Right ventricle myocardium inferior (tissue), 1 donor: ENCODE measurements around the gene CHD3. TPM values are rescaled to one million over a fixed set of nuclear protein-coding genes. Genes with fewer than 3 reads are reported as not detected.

ENCODE experiments used
- ATAC-seq: fragments of 200-7000 bp; cut with Tn5 transposase; one replicate; pipeline ENCODE4 v1.9.1; 2020; ENCODE audit warnings: mild to moderate bottlenecking, moderate library complexity
- DNase-seq: peaks from one replicate; pipeline ENCODE4 v3.0.0; 2021; ENCODE audit errors: missing footprints
- intact Hi-C: fragments of 100-400 bp; cut with DNase I; formaldehyde crosslinking; loops from one replicate; pipeline ENCODE4 v1.11.0; 2022
- total RNA-seq: library from RNA; stranded (reverse); fragmentation: NEBNext Ultra II Directional; extraction: Animal tissue kit (Norgen Biotek cat#: 25700); gene quantifications from one replicate; pipeline ENCODE4 v1.2.1, GENCODE V29; 2021
- donor health status: DM: no; HTN: yes; CAD: no; lungs with severe emphysema.

CHD3 gene
- total RNA-seq, 1 donor from 2014 or later: 18.0 TPM

GRCh38 chr17:7915179-7915610 is 26.6 kb downstream of the CHD3 start:
- ATAC-seq: peak; percentile 1
- intact Hi-C loops: loop anchor here (2.0 kb wide), 1 partner anchor 26 kb away; the partner anchor contains the start of gene CHD3
- DNase-seq: no peak

- intact Hi-C loops: loop anchor here (2.0 kb wide), 1 partner anchor 27 kb away; the partner anchor contains the start of gene CHD3
- peak; percentile 91 for ATAC-seq
- peak; percentile 96 for DNase-seq
Measured at GRCh38 chr17:7915611-7916384, 27.2 kb downstream of the CHD3 start, which contains the start of gene RNF227. Gene RNF227 (minus strand): TSS chr17:7916289. CDS start chr17:7916195, 94 bp downstream.

DNA sequence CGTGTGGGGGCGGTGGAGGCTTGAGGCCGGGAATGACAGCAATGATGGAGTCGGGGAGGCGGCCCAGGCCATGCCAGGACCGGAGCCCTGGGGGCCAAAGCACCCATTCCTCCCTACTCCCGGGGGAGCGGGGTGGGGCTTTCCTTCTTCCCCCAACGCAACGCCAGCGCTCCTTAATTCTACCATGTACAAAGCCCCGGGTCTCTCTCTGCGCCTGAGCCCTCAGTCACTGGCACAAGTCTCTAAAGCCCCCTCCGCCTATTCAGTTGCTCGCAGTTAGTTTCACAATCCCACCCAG is 27.7 kb downstream of the CHD3 start:
- ATAC-seq (no peak), DNase-seq (no peak)
- intact Hi-C loops: no loop called here

- DNase-seq (no peak), ATAC-seq (no peak)
- intact Hi-C loops: no loop called here
Measured at GRCh38 chr17:7916808-7917207, 28.2 kb downstream of the CHD3 start.

- ATAC-seq: no peak
Measured at GRCh38 chr17:7922269-7922844, 33.8 kb downstream of the CHD3 start.

DNA sequence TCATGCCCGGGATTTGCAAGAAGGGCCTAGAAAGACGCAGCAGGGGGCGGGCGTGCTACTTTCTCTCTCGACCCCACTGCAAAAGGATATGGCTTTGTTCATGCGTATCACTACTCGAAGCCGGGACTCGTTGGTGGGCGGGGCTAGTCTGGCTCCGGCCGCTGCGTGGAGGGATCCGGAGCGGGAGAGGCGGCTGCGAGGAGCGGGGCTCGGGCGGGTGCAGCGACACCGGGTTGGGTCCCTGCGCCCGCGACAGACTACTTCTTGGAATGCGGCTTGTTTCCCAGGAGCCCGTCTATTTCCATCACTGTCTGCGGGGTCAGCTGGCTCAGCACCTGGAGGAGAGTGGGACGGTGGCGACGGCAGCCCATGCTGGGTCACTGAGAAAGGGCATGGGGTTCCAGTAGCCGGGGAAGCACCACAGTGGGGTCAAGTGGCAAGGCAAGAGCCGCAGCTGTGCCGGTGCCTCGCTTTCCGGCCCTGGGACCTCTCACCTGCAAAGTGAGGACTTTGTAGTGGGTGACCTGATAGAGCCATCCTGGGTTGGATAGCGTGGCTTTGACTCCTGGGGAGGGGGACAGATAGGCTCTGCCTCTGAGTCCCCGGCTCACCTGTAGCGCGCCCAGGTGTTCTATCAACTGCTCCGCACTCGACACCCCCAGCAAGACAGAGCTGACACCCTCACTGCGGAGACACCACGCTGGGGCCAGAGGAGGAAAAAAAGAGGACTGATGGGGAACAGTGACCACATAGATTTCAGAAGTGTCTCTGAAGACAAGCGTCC is 34.4 kb downstream of the CHD3 start:
- ATAC-seq: peak; percentile 90
- peak; percentile 93 for DNase-seq
- intact Hi-C loops: no loop called here

More at GRCh38 chr17:7922269-7922844, 33.8 kb downstream of the CHD3 start:
- no peak for DNase-seq
- intact Hi-C loops: no loop called here

GRCh38 chr17:7927596-7927995 is 39.0 kb downstream of the CHD3 start:
- DNase-seq (no peak), ATAC-seq (no peak)
- intact Hi-C loops: no loop called here

GRCh38 chr17:7929158-7930023 is 40.8 kb downstream of the CHD3 start, which contains the start of gene KCNAB3:
Gene KCNAB3 (minus strand): TSS chr17:7929856. CDS start chr17:7929435, 421 bp downstream.
- ATAC-seq (no peak), DNase-seq (no peak)
- intact Hi-C loops: loop anchor here (5.0 kb wide), 1 partner anchor 72 kb away; the partner anchor contains the start of genes CYB5D1, NAA38 and TMEM88

GRCh38 chr17:7930841-7931631 is 42.4 kb downstream of the CHD3 start:
- intact Hi-C loops: loop anchor here (5.0 kb wide), 1 partner anchor 74 kb away; the partner anchor contains the start of genes CYB5D1, NAA38 and TMEM88
- DNase-seq (no peak), ATAC-seq (no peak)

GRCh38 chr17:7931709-7932482 is 43.3 kb downstream of the CHD3 start, which contains the start of the genes CNTROB and TRAPPC1:
Gene CNTROB (plus strand): TSS chr17:7932206. CDS start chr17:7933080, 874 bp downstream.
Gene TRAPPC1 (minus strand): TSS chr17:7931946. CDS start chr17:7931829, 117 bp downstream.
- intact Hi-C loops: loop anchor here (5.0 kb wide), 1 partner anchor 75 kb away; the partner anchor contains the start of genes CYB5D1, NAA38 and TMEM88

DNA sequence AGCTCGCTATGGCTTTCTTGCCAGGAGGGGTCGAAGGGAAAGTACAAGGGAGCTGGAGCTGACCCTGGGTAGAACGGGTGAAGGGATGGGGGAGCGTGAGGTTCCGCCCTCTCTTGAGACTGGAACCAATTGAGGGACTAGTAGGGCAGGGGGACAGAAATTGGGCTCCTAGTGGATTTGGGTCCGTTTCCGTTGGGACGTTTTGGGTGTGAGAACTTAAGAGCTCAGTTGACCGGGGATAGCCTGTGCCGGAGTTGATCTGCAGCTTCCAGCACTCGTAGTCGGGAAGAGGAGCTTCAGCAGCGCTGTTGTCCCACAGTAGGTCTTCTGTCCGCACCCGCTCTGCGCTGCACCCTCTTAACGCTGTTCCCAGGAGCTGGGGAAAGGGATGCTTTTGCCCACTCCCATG is 43.9 kb downstream of the CHD3 start:
- ATAC-seq (peak; percentile 21), DNase-seq (no peak)
- intact Hi-C loops: loop anchor here (5.0 kb wide), 1 partner anchor 75 kb away; the partner anchor contains the start of genes CYB5D1, NAA38 and TMEM88

More at GRCh38 chr17:7931709-7932482, 43.3 kb downstream of the CHD3 start, which contains the start of the genes CNTROB and TRAPPC1:
- peak; percentile 100 for ATAC-seq
- DNase-seq: peak; percentile 100

DNA sequence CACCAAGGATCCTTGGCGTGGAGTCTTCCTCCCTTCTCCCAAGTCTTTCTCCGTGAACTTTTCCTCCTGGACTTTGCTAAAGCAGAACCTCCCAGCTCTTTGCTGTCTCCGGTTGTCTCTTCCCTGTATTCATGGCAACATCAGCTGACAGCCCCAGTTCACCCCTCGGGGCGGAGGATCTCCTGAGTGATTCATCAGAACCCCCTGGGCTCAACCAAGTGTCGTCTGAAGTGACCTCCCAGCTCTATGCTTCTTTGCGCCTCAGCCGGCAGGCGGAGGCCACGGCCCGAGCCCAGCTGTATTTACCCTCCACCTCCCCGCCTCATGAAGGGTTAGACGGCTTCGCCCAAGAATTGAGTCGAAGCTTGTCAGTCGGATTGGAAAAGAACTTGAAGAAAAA is 44.4 kb downstream of the CHD3 start:
- intact Hi-C loops: loop anchor here (5.0 kb wide), 1 partner anchor 76 kb away; the partner anchor contains the start of genes CYB5D1, NAA38 and TMEM88
- ATAC-seq: no peak
- DNase-seq: no peak

DNA sequence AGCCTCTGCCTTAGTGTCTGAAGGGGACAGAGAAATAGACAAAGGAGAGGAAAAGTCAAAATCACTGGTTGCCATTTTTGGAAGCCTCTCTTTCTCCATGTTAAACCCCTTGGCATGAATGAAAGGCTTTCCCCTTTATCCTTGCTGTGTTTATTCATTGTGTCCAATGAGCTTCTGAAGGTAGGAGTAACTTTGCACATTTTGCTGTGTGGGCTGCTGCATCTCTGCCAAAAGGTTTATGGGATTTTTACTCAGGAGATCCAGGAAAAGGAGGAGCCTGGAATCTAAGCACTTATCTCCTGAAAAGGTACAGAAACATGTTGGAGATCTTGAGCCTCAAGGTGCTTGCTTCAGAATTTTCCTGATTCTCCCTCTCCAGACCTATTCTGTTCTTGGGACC is 47.3 kb downstream of the CHD3 start:
- intact Hi-C loops: no loop called here
- ATAC-seq: no peak
- no peak for DNase-seq

DNA sequence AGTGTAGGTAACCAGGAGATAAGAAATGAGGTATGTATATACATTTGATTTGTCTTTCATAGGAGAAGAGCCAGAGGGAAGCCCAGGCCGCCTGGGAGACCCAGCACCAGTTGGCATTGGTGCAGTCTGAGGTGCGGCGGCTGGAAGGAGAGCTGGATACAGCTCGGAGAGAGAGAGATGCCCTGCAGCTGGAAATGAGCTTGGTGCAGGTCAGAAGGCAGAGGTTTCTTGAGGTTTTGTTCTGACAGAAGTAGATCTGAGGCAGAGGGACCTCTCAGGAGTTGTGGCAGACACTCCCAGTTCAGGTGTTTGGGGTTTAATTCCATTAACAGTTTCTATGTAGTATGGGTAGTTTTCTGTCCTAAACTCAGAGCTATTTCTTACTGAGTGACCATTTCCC is 51.4 kb downstream of the CHD3 start:
- DNase-seq (no peak), ATAC-seq (no peak)
- intact Hi-C loops: no loop called here

DNA sequence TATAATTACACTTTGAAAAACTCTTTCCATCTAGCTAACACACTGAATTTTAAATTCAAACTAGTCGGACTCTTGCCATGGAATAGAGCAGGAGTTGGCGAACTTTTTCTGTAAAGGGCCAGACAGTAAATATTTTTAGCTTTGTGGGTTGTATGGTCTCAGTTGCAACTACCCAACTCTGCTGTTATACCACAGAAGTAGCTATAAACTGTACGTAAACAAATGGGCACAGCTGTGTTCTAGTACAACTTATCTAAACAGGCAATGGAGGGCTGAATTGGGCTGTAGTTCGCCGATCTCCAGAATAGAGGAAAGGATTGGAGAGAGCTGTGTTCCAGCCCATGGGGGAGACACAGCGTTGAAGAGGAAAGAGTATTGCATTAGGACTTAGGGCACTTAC is 52.2 kb downstream of the CHD3 start:
- no peak for DNase-seq
- ATAC-seq: no peak
- intact Hi-C loops: no loop called here

DNA sequence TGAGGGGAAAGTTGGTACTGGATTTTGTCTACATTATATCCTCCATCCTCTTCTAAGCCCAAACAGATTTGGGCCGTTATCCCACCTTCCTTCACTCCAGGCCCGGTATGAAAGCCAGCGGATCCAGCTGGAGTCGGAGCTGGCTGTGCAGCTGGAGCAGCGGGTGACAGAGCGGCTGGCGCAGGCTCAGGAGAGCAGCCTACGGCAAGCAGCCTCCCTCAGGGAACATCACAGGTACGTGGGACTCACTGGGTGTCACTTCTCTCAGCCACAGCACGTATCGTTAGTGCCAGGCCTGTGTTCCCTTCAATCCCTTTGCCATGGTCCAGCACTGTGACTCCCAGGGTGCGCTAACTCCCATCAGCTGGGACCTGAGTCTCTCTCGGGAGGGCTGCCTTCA is 54.7 kb downstream of the CHD3 start:
- DNase-seq: no peak
- intact Hi-C loops: no loop called here
- no peak for ATAC-seq
